H9 (cell line): ENCODE results near the gene ZSCAN31. TPM values are rescaled to one million over a fixed set of nuclear protein-coding genes. Genes with fewer than 3 reads are reported as not detected.

Source experiments
- DNase-seq: peaks from one replicate; pipeline ENCODE4 v3.0.0-alpha.2; 2017
- H2AFZ ChIP-seq: one replicate; pipeline ENCODE4 v1.6.1; 2013; ENCODE audit warnings: mild to moderate bottlenecking, low read length, control low read depth, moderate library complexity
- H2AK5ac ChIP-seq: 2 replicates; pipeline ENCODE4 v1.6.1; 2013; ENCODE audit warnings: low read length, control low read depth, mixed read lengths; ENCODE audit not compliant: insufficient read length
- H2BK120ac ChIP-seq: one replicate; pipeline ENCODE4 v1.6.1; 2013; ENCODE audit warnings: low read depth, mild to moderate bottlenecking, low read length, control low read depth, inconsistent platforms; ENCODE audit not compliant: poor library complexity, severe bottlenecking
- H2BK12ac ChIP-seq: 2 replicates; pipeline ENCODE4 v1.6.1; 2013; ENCODE audit warnings: low read length, control low read depth, mixed read lengths, low read depth; ENCODE audit not compliant: insufficient read length
- H2BK15ac ChIP-seq: 2 replicates; pipeline ENCODE4 v1.6.1; 2013; ENCODE audit warnings: low read depth, low read length, control low read depth
- H2BK20ac ChIP-seq: one replicate; pipeline ENCODE4 v1.6.1; 2013; ENCODE audit warnings: low read depth, mild to moderate bottlenecking, low read length, control low read depth, inconsistent platforms; ENCODE audit not compliant: poor library complexity, severe bottlenecking
- H2BK5ac ChIP-seq: 2 replicates; pipeline ENCODE4 v1.6.1; 2013; ENCODE audit warnings: low read length, control low read depth, mixed read lengths; ENCODE audit not compliant: insufficient read length
- H3K14ac ChIP-seq: 2 replicates; pipeline ENCODE4 v1.6.1; 2013; ENCODE audit warnings: low read length, control low read depth; ENCODE audit not compliant: insufficient read depth
- H3K18ac ChIP-seq: 2 replicates; pipeline ENCODE4 v1.6.1; 2013; ENCODE audit warnings: low read depth, mild to moderate bottlenecking, mixed read lengths, low read length, control low read depth; ENCODE audit not compliant: insufficient read length
- H3K23ac ChIP-seq: 2 replicates; pipeline ENCODE4 v1.6.1; 2013; ENCODE audit warnings: low read length, control low read depth, mixed read lengths, low read depth; ENCODE audit not compliant: insufficient read length
- H3K23me2 ChIP-seq: 2 replicates; pipeline ENCODE4 v1.6.1; 2013; ENCODE audit warnings: low read depth, mild to moderate bottlenecking, mixed read lengths, low read length, control low read depth; ENCODE audit not compliant: insufficient read length, poor library complexity, severe bottlenecking
- H3K27ac ChIP-seq: 2 replicates; pipeline ENCODE4 v1.5.1; 2013; ENCODE audit warnings: low read length, control low read depth, mixed read lengths, low read depth; ENCODE audit not compliant: insufficient read length
- H3K27me3 ChIP-seq: 2 replicates; pipeline ENCODE4 v1.6.1; 2013; ENCODE audit warnings: low read length, control low read depth, inconsistent platforms; ENCODE audit not compliant: insufficient read depth
- H3K4ac ChIP-seq: 2 replicates; pipeline ENCODE4 v1.6.1; 2013; ENCODE audit warnings: low read depth, mild to moderate bottlenecking, control low read depth, inconsistent platforms, low read length, moderate library complexity
- H3K4me1 ChIP-seq: 2 replicates; pipeline ENCODE4 v1.6.1; 2013; ENCODE audit warnings: low read length, control low read depth, inconsistent platforms; ENCODE audit not compliant: insufficient read depth
- H3K4me2 ChIP-seq: 2 replicates; pipeline ENCODE4 v1.6.1; 2013; ENCODE audit warnings: low read length, control low read depth, mixed read lengths; ENCODE audit not compliant: insufficient read length, insufficient read depth
- H3K56ac ChIP-seq: 2 replicates; pipeline ENCODE4 v1.6.1; 2013; ENCODE audit warnings: low read depth, mild to moderate bottlenecking, mixed read lengths, low read length, control low read depth; ENCODE audit not compliant: insufficient read length
- H3K79me1 ChIP-seq: 2 replicates; pipeline ENCODE4 v1.6.1; 2013; ENCODE audit warnings: low read depth, mild to moderate bottlenecking, moderate library complexity, low read length, control low read depth, inconsistent platforms; ENCODE audit not compliant: insufficient read depth, poor library complexity, severe bottlenecking
- H3K79me2 ChIP-seq: 2 replicates; pipeline ENCODE4 v1.6.1; 2013; ENCODE audit warnings: low read length, control low read depth, inconsistent platforms; ENCODE audit not compliant: insufficient read depth
- H3K9ac ChIP-seq: 2 replicates; pipeline ENCODE4 v1.6.1; 2013; ENCODE audit warnings: low read length, control low read depth, mixed read lengths; ENCODE audit not compliant: insufficient read length; ENCODE audit errors: extremely low read depth
- H3K9me3 ChIP-seq: one replicate; pipeline ENCODE4 v1.6.1; 2013; ENCODE audit warnings: low read depth, low read length, inconsistent platforms; ENCODE audit not compliant: control insufficient read depth
- H3T11ph ChIP-seq: one replicate; pipeline ENCODE4 v1.6.1; 2013; ENCODE audit warnings: mild to moderate bottlenecking, low read length, control low read depth, inconsistent platforms
- H4K20me1 ChIP-seq: one replicate; pipeline ENCODE4 v1.6.1; 2013; ENCODE audit not compliant: control insufficient read depth, insufficient read length, insufficient read depth
- H4K5ac ChIP-seq: 2 replicates; pipeline ENCODE4 v1.6.1; 2013; ENCODE audit warnings: low read depth, mild to moderate bottlenecking, mixed read lengths, low read length, control low read depth; ENCODE audit not compliant: insufficient read length
- H4K8ac ChIP-seq: replicated peaks from 2 replicates; pipeline ENCODE4 v1.6.1; 2013; ENCODE audit warnings: low read length, control low read depth, mixed read lengths, low read depth; ENCODE audit not compliant: insufficient read length
- H4K91ac ChIP-seq: 2 replicates; pipeline ENCODE4 v1.6.1; 2013; ENCODE audit warnings: low read depth, mild to moderate bottlenecking, moderate library complexity, mixed read lengths, low read length, control low read depth; ENCODE audit not compliant: insufficient read length
- H3K27ac Mint-ChIP-seq, 3 experiments: 2 replicates in 2 of 3; 3 replicates in 1 of 3; pipeline ENCODE4 v1.8.0; 2020 to 2021; ENCODE audit warnings: mixed read lengths in 3 of 3, mild to moderate bottlenecking in 1 of 3, moderate library complexity in 1 of 3
- H3K27me3 Mint-ChIP-seq: 2 replicates; pipeline ENCODE4 v1.8.0; 2021; ENCODE audit warnings: low read depth, mild to moderate bottlenecking, moderate library complexity, mixed read lengths
- H3K36me3 Mint-ChIP-seq, 3 experiments: 2 replicates in 2 of 3; 3 replicates in 1 of 3; pipeline ENCODE4 v1.8.0; 2020 to 2021; ENCODE audit warnings: low read depth in 3 of 3, mixed read lengths in 3 of 3; ENCODE audit not compliant: insufficient read depth in 1 of 3
- H3K4me1 Mint-ChIP-seq, 2 experiments: 2 replicates each; pipeline ENCODE4 v1.8.0; 2020; ENCODE audit warnings: mixed read lengths in 2 of 2
- H3K4me3 Mint-ChIP-seq, 2 experiments: 2 replicates in 1 of 2; 3 replicates in 1 of 2; pipeline ENCODE4 v1.8.0; 2020 to 2021; ENCODE audit warnings: mild to moderate bottlenecking in 2 of 2, mixed read lengths in 2 of 2, moderate library complexity in 1 of 2
- H3K9me3 Mint-ChIP-seq, 2 experiments: 2 replicates in 1 of 2; 3 replicates in 1 of 2; pipeline ENCODE4 v1.8.0; 2020; ENCODE audit warnings: mild to moderate bottlenecking in 2 of 2, mixed read lengths in 2 of 2, moderate library complexity in 1 of 2
- WGBS: extraction: QIAGEN DNeasy Blood & Tissue Kit; methylation state at CpG from one replicate; pipeline ENCODE4 v1.1.7; 2013; ENCODE audit warnings: missing lambda C conversion rate, low lambda C conversion rate, mixed read lengths; ENCODE audit not compliant: insufficient read length; ENCODE audit errors: extremely low coverage; 5-methylcytosine and 5-hydroxymethylcytosine counted together
- total RNA-seq: library from RNA; stranded (reverse); gene quantifications from 2 replicates; pipeline ENCODE4 v1.2.1, GENCODE V29; 2021
- TF ChIP-seq, protein P1 (sequence below): fragments of 200-600 bp; sonication (generic); conservative IDR thresholded peaks from 3 replicates; pipeline ENCODE4 v1.8.0; 2021; ENCODE audit warnings: antibody characterized with exemption, mild to moderate bottlenecking

The ZSCAN31 gene
- total RNA-seq, 1 experiment from 2014 or later: 7.1 TPM

- Histone ChIP-seq H4K8ac (no peak overlapping the region), H3K18ac (no peak overlapping the region), H2BK15ac (no peak overlapping the region), H3K79me1 (no peaks in the 10 kb centered on the region), H2BK5ac (no peak overlapping the region), H2BK12ac (no peak overlapping the region), H3K27ac (no peak overlapping the region), H3K4ac (no peak overlapping the region), H3K27me3 (no peaks in the 10 kb centered on the region), H2BK120ac (no peak overlapping the region), H3K9ac (no peak overlapping the region), H3K4me2 (no peak overlapping the region), H4K20me1 (no peaks in the 10 kb centered on the region), H2AK5ac (no peak overlapping the region), H3K4me1 (no peaks in the 10 kb centered on the region), H3K23me2 (peaks cover under 1% of the 10 kb centered on the region), H3K9me3 (no peaks in the 10 kb centered on the region), H2BK20ac (no peak overlapping the region), H4K5ac (no peak overlapping the region), H3T11ph (no peak overlapping the region), H2AFZ (no peak overlapping the region), H3K14ac (no peak overlapping the region), H3K56ac (no peak overlapping the region), H3K23ac (no peak overlapping the region), H3K79me2 (no peaks in the 10 kb centered on the region), H4K91ac (no peak overlapping the region)
- Mint-ChIP-seq H3K36me3 (peaks cover 26 to 39% (median 37%) of the 10 kb centered on the region in 3 experiments; a peak in 6 of 7 replicates), H3K9me3 (no peaks in the 10 kb centered on the region; a peak in 1 of 5 replicates), H3K27me3 (no peaks in the 10 kb centered on the region), H3K27ac (peak overlapping the region in 1 of 3 experiments; percentile 48; a peak in 2 of 7 replicates), H3K4me1 (peaks cover 4 to 6% of the 10 kb centered on the region in 2 experiments), H3K4me3 (no peak overlapping the region)
- WGBS: no CpG with 5 or more reads among the region's 1 CpG
- TF ChIP-seq, protein P1, sequence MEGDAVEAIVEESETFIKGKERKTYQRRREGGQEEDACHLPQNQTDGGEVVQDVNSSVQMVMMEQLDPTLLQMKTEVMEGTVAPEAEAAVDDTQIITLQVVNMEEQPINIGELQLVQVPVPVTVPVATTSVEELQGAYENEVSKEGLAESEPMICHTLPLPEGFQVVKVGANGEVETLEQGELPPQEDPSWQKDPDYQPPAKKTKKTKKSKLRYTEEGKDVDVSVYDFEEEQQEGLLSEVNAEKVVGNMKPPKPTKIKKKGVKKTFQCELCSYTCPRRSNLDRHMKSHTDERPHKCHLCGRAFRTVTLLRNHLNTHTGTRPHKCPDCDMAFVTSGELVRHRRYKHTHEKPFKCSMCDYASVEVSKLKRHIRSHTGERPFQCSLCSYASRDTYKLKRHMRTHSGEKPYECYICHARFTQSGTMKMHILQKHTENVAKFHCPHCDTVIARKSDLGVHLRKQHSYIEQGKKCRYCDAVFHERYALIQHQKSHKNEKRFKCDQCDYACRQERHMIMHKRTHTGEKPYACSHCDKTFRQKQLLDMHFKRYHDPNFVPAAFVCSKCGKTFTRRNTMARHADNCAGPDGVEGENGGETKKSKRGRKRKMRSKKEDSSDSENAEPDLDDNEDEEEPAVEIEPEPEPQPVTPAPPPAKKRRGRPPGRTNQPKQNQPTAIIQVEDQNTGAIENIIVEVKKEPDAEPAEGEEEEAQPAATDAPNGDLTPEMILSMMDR: no peak
- DNase-seq: no peak
Observed at GRCh38 chr6:28377879-28378278, 41.9 kb upstream of the ZSCAN31 start.
